Sigmoid colon (tissue), 4 donors: ENCODE measurements around the gene GABBR2.

ENCODE experiments used
- CTCF ChIP-seq, 4 experiments: fragments of 450-650 bp in 3 of 4; fragments of 200-600 bp in 1 of 4; IDR thresholded peaks; one replicate each; pipeline ENCODE4 v1.5.1; 2016 to 2019; ENCODE audit warnings: antibody characterized with exemption in 4 of 4, mild to moderate bottlenecking in 3 of 4, moderate library complexity in 2 of 4
- EP300 ChIP-seq, 4 donors: sonication (generic); formaldehyde crosslinking; IDR thresholded peaks; one replicate each; pipeline ENCODE4 v1.6.1; 2017; ENCODE audit warnings: antibody characterized with exemption in 4 of 4
- POLR2A ChIP-seq, 2 donors: fragments of 450-650 bp; IDR thresholded peaks; one replicate each; pipeline ENCODE4 v1.6.1; 2016; ENCODE audit warnings: antibody characterized with exemption in 2 of 2, mild to moderate bottlenecking in 2 of 2, moderate library complexity in 2 of 2

- TF ChIP-seq CTCF (IDR thresholded peaks at IDR 0.05), result no peak
- no peak for TF ChIP-seq EP300 (IDR thresholded peaks at IDR 0.05)
- TF ChIP-seq POLR2A (IDR thresholded peaks at IDR 0.05), result no peak
Measured at GRCh38 chr9:98702340-98702739, 6.4 kb downstream of the GABBR2 start.
